ENCODE data around the gene PNMA3.
"Not testable (repeated sequence)": the region's sequence is repeated elsewhere in the genome, so short reads cannot be mapped to it uniquely, and the experiment has no call there.

The PNMA3 gene

DNA sequence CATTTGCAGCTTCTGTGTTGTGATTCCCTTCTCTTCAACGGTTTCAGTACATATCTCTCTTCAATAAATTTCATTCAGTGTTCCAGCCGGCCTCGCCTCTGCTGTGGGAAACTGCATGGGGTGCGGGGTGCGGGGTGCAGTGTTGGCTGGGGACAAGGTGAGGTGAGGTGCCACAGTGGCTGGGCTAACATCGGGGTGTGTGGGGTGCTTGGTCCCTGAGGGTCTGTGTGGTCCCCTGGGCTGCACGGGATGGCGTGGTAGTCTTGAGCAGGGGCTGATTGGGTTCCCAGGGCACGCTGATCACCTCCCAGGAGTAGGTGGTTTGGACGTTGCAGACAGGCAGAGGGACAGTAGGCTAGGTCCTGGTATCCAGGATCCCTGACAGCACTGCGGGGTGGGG is 18.7 kb downstream of the PNMA3 start:
- DNase-seq, result no peak

- no peak for DNase-seq
Measured at GRCh38 chrX:153075366-153075765, 19.1 kb downstream of the PNMA3 start.

DNA sequence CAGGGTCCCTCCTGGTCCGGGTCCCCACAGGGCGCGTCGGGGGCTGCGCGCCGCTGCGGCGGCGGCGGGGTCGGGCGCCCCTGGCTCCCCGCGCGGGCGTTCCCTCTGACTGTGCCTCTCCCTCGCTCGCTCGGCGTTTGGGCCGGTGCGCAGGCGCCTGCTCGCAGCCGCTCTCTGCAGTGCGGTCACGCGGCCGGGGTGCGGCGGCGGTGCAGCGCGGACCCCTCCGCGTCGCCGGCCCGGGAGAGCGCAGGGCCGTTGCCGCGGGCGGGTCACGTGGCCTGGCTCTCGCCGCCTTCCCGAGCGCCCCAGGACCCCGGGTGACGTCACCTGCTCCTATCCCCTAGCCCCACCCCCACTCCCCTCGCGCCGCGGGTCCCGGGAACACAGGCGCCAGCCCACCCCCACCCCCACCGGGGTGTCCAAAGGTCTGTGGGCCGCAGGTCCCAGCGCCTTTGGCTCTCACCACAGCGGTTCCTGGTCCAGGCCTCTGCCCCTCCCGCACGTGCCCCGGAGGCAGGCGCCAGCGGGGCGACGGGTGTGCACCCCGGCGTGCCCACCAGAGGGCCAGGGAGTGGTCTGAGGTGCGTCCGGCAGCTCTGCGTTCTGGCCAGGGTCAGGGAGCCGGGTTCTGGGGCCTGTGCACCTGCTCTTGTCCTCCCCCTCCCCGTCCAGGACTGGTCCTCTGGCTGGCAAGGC is 21.3 kb downstream of the PNMA3 start:
- not testable (repeated sequence) for DNase-seq

- not testable (repeated sequence) for DNase-seq
Measured at GRCh38 chrX:153083238-153083923, 27.1 kb downstream of the PNMA3 start.

DNA sequence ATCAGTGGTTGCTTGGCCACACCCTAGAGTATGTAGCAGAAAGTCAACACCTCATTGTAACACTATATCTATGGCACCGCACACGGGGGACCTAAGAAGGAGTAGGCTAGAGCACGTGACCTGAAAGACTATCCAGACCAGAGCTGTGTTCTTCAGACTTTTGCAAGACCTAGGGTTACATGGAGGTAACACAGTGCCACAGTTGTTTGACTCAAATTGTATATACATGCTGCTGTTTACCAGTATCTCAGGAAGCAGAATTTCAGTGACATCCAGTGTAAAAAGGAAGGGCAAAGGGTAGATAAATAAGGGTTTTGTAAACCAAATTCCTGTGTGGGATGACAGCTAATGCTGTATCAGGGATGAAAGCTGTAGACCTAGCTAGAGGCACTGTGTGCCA is 46.1 kb downstream of the PNMA3 start:
- DNase-seq, result no peak

GRCh38 chrX:153104959-153105358 is 48.7 kb downstream of the PNMA3 start:
- DNase-seq, result not testable (repeated sequence)

- DNase-seq, result not testable (repeated sequence)
Measured at GRCh38 chrX:153106092-153106801, 50.0 kb downstream of the PNMA3 start.
